ENCODE data around the gene TADA2B.

The TADA2B gene

GRCh38 chr4:7019367-7019766, 23.8 kb upstream of the TADA2B start:
- DNase-seq = no peak

GRCh38 chr4:7020290-7020689, 22.9 kb upstream of the TADA2B start:
- DNase-seq = no peak

- no peak for DNase-seq
Observed at GRCh38 chr4:7020856-7021255, 22.3 kb upstream of the TADA2B start.

- DNase-seq = no peak
Observed at GRCh38 chr4:7021355-7021754, 21.8 kb upstream of the TADA2B start.

GRCh38 chr4:7021930-7022664, 21.1 kb upstream of the TADA2B start:
- DNase-seq = no peak

- DNase-seq = no peak
Observed at GRCh38 chr4:7023486-7023885, 19.7 kb upstream of the TADA2B start.

- DNase-seq = no peak
Observed at GRCh38 chr4:7023901-7024300, 19.3 kb upstream of the TADA2B start.

- DNase-seq = no peak
Observed at GRCh38 chr4:7024336-7024890, 18.8 kb upstream of the TADA2B start.

- no peak for DNase-seq
Observed at GRCh38 chr4:7025040-7025602, 18.1 kb upstream of the TADA2B start.

- DNase-seq = no peak
Observed at GRCh38 chr4:7026107-7026506, 17.1 kb upstream of the TADA2B start.

- no peak for DNase-seq
Observed at GRCh38 chr4:7027284-7027683, 15.9 kb upstream of the TADA2B start.

GRCh38 chr4:7027913-7028312, 15.3 kb upstream of the TADA2B start:
- no peak for DNase-seq

- DNase-seq = no peak
Observed at GRCh38 chr4:7029212-7029611, 14.0 kb upstream of the TADA2B start.

- DNase-seq = no peak
Observed at GRCh38 chr4:7029921-7030320, 13.3 kb upstream of the TADA2B start.

- no peak for DNase-seq
Observed at GRCh38 chr4:7030856-7031255, 12.3 kb upstream of the TADA2B start.

- DNase-seq = no peak
Observed at GRCh38 chr4:7031558-7032449, 11.4 kb upstream of the TADA2B start.

- no peak for DNase-seq
Observed at GRCh38 chr4:7032596-7032995, 10.6 kb upstream of the TADA2B start.

GRCh38 chr4:7034262-7035081, 8.7 kb upstream of the TADA2B start:
- no peak for DNase-seq

- no peak for DNase-seq
Observed at GRCh38 chr4:7037425-7037824, 5.7 kb upstream of the TADA2B start.

GRCh38 chr4:7040765-7041164, 2.4 kb upstream of the TADA2B start:
- no peak for DNase-seq

GRCh38 chr4:7041246-7041645, 1.9 kb upstream of the TADA2B start:
- no peak for DNase-seq

- no peak for DNase-seq
Observed at GRCh38 chr4:7041801-7042502, 1.2 kb upstream of the TADA2B start.
